GM21619 (cell line): ENCODE results near the gene PPM1F.

Experiments
- ATAC-seq: cut with Tn5 transposase; IDR thresholded peaks from one replicate; pipeline ENCODE4 v1.9.1; 2021; ENCODE audit not compliant: unreplicated experiment

The PPM1F gene

GRCh38 chr22:21961127-21961867 is 8.6 kb upstream of the PPM1F start:
- no peak for ATAC-seq

- no peak for ATAC-seq
Measured at GRCh38 chr22:21960200-21961126, 7.8 kb upstream of the PPM1F start.

GRCh38 chr22:21959274-21960074 is 6.8 kb upstream of the PPM1F start:
- no peak for ATAC-seq

GRCh38 chr22:21958360-21959273 is 6.0 kb upstream of the PPM1F start:
- no peak for ATAC-seq

GRCh38 chr22:21951931-21952465 is 650 bp downstream of the PPM1F start:
- no peak for ATAC-seq

- ATAC-seq: no peak
Measured at GRCh38 chr22:21951062-21951461, 1.6 kb downstream of the PPM1F start.

GRCh38 chr22:21949948-21950347 is 2.7 kb downstream of the PPM1F start:
- ATAC-seq: no peak

GRCh38 chr22:21949569-21949918 is 3.1 kb downstream of the PPM1F start:
- no peak for ATAC-seq

GRCh38 chr22:21948824-21949568 is 3.7 kb downstream of the PPM1F start:
- no peak for ATAC-seq

GRCh38 chr22:21948390-21948789 is 4.3 kb downstream of the PPM1F start:
- ATAC-seq: no peak

GRCh38 chr22:21947040-21948014 is 5.3 kb downstream of the PPM1F start:
- ATAC-seq: no peak

- no peak for ATAC-seq
Measured at GRCh38 chr22:21946262-21946925, 6.3 kb downstream of the PPM1F start.

- ATAC-seq: no peak
Measured at GRCh38 chr22:21945453-21946261, 7.0 kb downstream of the PPM1F start.

GRCh38 chr22:21944871-21945270 is 7.8 kb downstream of the PPM1F start:
- ATAC-seq: no peak

GRCh38 chr22:21943571-21944448 is 8.8 kb downstream of the PPM1F start:
- no peak for ATAC-seq
